ENCODE data around the gene ZCCHC8.

The ZCCHC8 gene

DNA sequence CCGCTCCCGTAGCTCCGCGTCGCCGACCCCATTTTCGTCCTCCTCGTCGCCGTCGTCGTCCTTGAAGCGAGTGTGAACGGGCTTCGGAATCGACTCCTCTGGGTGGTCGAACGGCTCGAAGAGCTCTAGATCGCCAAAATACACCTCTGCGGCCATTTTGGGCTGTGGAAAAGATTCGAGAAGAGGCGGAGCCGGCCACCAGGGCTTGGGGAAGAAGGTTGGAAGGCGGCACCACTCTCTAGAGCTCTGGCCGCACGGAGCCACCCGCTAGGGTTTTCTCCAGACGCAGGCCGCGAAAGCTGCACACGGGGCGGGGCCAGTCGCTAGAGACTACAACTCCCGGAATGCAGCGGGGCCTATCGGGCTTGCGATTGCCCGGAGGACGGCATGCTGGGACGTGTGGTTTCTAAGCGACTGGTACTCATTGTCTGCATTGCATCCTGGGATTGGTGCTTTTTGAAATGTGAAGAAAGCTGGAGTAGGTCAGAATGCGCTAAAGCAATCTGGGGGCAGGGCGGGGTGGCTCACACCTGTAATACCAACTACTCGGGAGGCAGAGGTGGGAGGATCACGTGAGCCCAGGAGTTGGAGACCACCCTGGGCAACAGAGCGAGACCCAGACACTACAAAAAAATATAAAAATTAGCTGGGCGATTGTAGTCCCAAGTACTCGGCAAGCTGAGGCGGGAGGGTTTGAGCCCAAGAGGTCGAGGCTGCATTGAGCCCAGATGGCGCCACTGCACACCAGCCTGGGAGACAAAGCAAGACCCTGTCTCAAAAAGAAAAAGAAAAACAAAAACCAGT lies at the start of gene ZCCHC8:
ZCCHC8 (minus strand) TSS at position 248 of the 804 bp plus-strand sequence; CDS start at position 156, 92 bp downstream.
- peak; percentile 93 to 96 for DNase-seq (ENCODE audit: low read depth in 1 of 2, low spot score in 1 of 2)

DNA sequence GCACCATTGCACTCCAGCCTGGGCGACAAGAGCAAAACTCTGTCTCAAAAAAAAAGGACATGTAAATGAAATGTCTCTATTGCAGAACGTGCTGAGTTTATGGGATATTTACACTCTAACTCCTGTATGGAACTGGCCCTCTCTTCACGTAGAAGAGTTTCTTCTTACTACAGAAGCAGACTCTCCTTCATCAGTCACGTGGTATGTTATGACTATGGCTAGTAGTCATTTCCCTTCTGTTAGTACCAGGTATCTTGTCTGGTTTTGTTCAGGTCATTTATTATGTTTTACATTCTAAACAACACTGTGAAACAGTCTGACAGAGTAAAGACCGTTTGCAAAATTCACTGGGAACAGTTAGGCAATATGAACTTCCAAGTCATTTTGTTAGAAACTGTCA lies 46.6 kb upstream of the ZCCHC8 start:
- no peak for DNase-seq (ENCODE audit: low read depth in 1 of 2, low spot score in 1 of 2)

DNA sequence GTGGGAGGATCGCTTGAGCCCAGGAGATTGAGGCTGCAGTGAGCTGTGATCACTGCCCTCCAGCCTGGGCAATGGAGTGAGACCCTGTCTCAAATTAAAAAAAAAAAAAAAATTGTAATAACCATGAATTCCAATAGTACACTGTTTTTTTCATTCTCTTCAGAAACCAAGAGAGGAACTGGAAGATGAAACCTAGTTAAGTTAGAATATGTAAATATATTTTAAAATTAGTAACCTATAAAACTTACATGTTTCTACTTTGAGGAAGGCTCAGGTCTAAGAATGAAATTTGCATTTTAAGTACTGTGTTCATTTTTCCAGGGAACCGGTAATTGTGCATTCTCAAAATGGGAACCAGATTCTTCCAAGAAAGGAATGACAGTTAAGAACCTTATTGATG lies 45.1 kb upstream of the ZCCHC8 start:
- DNase-seq (ENCODE audit: low read depth in 1 of 2, low spot score in 1 of 2), result no peak

DNA sequence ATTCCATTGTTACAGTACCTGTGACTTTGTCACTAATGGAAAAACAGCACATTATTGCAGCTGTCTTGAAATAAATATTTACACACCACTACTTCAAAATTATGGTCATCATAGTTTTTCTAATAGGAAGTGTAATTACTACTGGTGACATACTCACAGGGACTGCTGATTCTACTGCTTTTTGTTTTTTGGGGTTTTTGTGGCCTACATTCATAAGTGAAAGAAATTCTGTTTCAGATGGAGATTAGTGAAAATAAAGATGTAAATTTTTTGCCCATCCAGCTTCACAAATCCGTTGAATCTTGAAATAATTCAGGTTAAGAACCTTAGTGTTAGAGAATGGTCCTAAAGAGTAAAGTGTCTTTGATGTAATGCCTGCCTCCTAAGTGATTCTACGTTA lies 43.8 kb upstream of the ZCCHC8 start:
- DNase-seq (ENCODE audit: low read depth in 1 of 2, low spot score in 1 of 2), result no peak

DNA sequence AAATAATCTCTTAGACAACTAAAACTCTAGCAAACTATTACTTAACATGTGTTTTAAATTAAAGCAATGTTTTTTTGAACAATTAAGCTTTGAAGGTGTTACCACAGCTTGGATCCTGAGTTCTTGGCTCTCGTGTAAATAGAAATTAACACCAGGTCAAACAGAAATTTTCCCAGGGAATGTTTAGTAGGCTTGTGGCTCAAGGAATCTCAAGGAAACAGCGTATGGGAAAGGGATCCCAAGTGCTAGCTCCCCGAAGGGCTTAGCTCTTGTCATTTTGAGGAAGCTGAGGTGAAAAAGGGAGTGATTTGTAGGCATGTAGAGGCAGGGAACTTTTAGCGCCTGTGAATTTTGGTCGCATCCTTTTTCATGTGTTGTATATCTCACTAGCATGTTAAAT lies 37.8 kb upstream of the ZCCHC8 start:
- DNase-seq (ENCODE audit: low read depth in 1 of 2, low spot score in 1 of 2), result no peak

DNA sequence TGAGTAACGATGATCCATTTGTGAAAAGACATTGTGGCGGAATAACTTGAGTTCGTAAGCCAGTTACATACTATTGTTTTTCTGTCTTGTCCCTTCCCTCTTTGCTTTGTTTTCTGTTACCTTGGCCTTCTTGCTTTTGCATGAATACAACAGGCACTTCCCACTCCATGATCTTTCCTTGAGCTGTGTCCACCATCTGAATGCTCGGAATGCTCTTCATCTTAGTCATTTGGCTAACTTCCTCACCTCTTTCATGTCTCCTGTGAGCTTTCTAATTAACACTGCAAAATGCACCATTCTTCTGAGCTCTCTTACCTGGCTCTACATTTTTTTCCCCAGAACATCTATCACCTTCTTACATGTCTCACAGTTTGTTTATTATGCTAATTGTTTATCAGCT lies 36.3 kb upstream of the ZCCHC8 start:
- no peak for DNase-seq (ENCODE audit: low read depth in 1 of 2, low spot score in 1 of 2)

DNA sequence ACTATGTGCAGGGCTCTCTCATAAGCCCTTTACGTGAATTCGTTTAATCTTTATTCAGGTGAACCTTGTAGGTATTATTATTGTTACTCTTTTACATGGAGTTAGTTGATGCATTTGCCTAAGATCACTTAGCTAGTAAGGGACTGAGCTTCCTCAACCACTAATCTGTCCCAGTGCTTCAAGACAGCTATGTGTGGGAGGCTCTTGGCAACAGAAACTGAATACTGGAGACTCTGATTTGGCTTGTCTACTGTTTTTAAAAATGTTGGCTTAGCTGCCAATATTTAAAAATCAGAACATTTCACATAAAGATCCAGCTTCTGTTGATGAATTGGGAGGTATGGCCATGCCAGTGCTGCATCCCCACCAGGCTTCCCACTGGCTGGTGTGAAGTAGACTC lies 33.1 kb upstream of the ZCCHC8 start:
- DNase-seq (ENCODE audit: low read depth in 1 of 2, low spot score in 1 of 2), result no peak

DNA sequence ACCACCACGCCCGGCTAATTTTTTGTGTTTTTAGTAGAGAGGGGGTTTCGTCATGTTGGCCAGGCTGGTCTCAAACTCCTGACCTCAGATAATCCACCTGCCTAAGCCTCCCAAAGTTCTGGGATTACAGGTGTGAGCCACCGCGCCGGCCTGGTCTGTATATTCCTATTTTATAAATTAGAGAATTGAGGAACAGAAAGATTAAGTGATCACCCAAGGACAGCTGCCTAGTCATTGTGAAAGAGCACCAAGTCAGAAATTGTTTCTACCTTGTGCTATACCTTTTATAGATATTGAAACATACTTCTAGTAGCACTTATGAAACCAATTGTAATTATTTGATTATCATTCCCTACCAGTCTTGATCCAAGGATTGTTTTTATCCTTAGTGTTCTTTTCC lies 28.3 kb upstream of the ZCCHC8 start:
- DNase-seq (ENCODE audit: low read depth in 1 of 2, low spot score in 1 of 2), result no peak

DNA sequence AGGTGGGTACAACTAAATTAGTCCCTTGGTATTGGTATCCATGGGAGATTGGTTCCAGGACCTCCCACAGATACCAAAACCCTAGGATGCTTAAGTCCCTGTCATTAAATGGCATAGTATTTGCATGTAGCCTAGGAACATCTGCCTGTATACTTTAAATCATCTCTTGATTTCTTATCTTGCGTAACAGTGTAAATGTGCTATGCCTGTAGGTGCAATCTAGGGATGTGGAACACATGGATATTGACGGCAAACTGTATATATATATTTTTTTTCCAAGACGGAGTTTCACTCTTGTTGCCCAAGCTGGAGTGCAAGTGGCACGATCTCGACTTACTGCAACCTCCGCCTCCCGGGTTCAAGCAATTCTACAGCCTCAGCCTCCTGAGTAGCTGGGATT lies 27.9 kb upstream of the ZCCHC8 start:
- DNase-seq (ENCODE audit: low read depth in 1 of 2, low spot score in 1 of 2), result no peak

DNA sequence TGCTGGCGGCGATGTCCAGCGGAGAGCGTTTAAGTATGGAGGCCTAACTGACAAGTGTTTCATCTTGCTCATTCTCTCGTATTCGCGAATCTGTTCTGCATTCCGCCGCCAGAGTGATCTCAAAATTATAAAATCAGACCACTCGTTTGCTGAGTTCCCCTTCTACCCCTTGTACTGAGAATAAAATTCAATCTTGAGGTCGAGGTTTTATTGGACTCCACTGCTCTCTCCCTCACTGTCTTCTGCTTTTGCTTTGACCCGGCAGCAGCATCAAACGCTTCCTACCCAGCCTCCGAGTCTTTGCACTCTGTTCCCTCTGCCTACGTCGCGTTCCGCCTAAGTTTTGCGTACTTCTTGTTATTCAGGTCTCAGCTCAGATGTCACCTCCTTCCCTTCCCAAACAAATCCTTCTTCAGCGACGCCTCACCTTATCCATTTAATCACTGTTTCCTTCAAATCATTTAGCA lies 26.8 kb upstream of the ZCCHC8 start:
- peak in 1 of 2 donors; percentile 28 for DNase-seq (ENCODE audit: low read depth in 1 of 2, low spot score in 1 of 2)

DNA sequence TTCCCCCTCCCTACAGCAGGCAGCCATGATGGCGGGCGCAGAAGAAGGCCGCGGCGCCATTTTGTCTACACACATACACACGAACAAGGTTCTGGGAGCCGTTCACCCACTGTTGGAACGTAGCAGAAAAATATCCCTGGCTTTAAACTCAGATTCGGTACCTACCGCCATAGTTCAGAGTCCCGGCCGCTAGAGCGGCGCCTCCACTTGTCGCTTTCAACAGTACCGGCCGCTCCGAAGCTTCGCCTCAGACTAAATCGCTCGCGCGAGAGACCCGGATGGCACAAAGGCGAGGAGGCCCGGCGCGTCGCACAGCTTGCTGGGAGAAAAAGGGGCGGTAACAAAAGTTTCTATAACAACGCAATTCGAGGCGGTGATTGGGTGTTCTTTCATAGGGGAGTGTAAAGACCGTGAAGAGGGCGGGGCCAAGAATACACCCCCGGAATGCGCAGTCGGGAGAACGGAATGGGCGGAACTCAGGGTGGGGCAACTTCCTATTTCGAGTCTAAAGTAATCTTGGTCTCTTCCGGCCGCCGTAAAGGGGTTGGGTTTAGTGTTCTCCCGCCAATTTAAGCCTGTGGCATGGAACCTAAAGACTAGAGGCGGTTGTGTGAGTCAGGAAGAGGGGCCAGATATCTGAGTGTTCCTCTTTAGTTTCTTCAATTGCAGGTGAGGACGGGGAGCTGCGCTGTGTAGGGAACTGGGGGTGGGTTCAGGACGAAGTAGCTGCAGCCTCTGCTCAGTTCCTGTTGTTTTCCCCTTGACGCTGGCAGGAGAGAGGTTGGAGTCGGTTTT lies 26.1 kb upstream of the ZCCHC8 start, which contains the start of the genes KNTC1 and RSRC2:
KNTC1 (plus strand) TSS at position 567 of the 795 bp plus-strand sequence. CDS start 2,815 bp downstream, outside the sequence.
RSRC2 (minus strand) TSS at position 254 of the 795 bp plus-strand sequence; CDS start at position 171, 83 bp downstream.
- DNase-seq (ENCODE audit: low read depth in 1 of 2, low spot score in 1 of 2), result peak; percentile 82 to 99

DNA sequence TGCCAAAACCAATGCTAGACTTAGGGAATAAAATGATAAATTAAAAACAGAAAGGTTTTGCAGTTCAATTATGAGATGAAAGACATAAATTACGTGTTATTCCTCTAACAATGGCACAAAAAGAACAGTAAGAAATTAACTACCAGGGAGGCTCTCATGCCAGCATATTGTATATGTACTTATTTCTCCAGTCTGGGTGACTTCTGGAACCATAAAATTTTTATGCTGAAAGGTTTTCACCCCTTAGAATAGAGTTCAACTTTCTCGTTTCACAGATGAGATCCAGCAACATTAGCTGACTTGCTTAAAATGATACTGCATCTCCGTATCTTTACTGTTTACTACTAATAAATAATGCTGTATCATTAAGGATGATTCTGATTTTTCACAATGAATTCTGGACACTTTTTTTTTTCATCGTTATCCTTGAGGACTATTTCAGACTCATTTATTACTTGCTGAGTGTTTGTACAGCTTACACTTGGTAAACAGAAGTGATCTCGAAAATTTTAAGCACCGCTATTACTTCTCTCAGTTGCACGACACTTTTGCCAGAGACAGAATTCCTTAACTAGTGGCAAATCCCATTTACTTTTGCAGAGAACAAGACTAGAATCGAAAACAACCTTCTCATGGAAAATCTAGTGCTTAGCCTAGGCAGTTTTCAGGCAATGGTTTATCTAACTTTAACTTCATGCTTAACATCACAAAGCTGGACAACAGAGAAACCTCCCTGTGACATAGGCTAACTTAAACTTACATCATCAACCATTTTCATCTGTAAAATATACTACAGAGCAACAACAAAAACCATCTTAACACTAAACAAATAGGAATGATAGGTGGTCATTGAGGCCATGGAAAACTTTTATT lies 23.4 kb upstream of the ZCCHC8 start:
- DNase-seq (ENCODE audit: low read depth in 1 of 2, low spot score in 1 of 2), result no peak

DNA sequence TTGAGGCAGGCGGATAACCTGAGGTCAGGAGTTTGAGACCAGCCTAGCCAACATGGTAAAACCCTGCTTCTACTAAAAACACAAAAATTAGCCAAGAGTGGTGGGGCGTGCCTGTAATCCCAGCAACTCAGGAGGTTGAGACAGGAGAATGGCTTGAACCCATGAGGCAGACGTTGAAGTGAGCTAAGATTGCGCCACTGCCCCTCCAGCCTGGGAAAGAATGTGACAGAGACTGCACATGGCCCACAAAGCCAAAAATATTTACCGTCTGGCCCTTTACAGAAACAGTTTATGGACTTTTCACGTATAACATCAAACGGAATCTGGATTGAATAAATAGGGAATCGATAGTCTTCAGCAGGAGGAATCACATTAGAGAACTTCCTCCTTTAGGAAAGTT lies 22.5 kb upstream of the ZCCHC8 start:
- no peak for DNase-seq (ENCODE audit: low read depth in 1 of 2, low spot score in 1 of 2)

DNA sequence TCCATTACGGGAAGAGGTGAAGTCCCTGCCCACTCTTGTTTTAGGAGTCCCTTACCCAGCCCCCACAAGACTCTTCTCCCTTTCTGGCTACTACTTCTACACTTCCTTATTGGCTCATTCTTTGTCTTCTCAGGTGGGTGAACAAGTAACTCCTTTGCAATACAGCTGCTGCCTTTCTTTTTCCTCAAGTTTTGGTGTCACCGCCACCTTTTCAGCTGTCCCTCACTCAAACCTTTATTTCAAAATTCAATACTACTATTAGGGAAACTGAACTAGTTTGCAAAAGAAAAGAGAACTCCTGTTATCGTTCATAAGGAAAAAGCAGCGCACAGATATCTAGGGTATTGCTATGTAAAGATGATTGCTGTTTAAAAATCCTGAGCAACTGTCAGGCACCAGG lies 19.9 kb upstream of the ZCCHC8 start:
- DNase-seq (ENCODE audit: low read depth in 1 of 2, low spot score in 1 of 2), result no peak

DNA sequence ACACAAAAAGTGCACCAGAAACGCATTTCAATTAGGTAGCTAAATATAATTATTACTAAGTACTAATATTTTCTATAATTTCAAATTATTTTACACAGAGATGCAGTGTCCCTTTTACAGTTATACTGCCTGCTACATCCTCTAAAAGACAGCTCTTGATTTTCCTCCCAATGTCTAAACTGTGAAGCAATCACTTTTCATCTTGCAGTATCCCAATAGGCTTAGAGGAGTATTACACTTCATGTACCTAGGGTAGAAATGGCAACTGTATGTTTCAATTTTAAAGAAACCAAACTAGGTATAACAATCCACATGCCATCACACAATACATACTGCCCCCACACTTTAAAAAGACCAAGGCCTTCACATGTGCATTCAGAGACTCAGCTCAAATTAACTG lies 18.7 kb upstream of the ZCCHC8 start:
- no peak for DNase-seq (ENCODE audit: low read depth in 1 of 2, low spot score in 1 of 2)

DNA sequence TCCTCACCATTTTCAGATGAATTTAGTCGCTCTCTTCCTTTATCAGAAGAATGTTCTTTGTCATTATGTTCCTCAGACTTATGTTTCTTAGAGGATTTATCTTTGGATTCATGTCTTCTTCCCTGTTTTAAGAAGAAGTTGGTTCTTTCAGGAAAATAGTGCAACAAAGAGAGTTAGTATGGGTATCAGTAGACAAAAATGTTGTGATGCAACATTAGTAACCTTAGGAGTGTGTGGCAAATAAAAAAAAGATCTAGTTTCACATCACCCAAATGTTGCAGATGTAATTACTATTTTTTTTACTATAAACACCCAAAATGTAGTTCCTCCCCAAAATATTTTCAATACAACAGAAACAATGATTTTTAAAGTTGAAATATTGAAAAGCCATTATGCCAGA lies 18.2 kb upstream of the ZCCHC8 start:
- no peak for DNase-seq (ENCODE audit: low read depth in 1 of 2, low spot score in 1 of 2)

DNA sequence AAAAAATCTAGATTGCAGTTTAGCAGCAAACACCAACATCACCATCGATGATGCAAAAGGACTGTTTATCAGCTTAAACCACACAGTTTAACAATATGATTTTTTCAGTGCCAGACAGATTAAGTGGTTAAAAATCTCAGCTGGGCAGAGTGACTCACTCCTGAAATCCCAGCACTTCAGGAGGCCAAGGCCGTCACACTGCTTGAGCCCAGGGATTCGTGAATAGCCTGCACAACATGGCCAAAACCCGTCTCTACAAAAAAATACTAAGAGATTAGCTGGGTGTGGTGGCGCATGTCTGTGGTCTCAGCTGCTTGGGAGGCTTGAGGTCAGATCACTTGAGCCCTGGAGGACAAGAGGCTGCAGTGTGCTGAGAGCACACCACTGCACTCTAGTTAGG lies 17.1 kb upstream of the ZCCHC8 start:
- no peak for DNase-seq (ENCODE audit: low read depth in 1 of 2, low spot score in 1 of 2)

DNA sequence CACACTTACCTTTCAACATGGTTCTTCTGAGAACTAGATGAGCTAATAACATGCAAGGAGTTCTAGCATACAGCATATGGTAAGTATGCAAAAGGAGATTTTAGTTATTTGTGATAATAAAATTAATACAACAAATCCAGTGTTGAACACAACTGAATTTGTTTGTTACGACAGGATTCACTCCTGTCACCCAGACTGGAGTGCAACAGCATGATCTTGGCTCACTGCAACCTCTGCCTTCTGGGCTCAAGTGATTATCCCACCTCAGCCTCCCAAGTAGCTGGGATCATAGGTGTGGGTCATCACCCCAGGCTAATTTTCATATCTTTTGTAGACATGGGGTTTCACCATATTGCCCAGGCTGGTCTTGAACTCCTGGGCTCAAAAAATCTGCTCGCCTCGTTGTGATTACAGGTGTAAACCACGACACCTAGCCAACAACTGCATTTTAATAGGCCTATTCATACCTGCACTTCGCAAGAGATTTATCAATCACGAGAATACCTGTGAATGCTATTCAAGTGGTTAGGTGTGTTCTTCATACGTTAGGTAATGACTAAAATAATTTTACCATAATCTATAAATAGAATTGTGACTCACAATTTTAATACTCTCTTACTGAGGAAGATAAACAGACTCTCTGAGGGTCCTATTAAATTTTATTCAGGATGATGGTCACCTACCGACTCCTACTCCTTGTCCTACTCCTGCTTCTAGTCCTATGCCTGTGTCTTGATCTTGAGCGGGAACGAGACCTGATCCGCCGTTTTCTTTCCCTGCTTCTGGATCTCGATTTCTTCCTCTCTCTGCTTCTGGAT lies 16.0 kb upstream of the ZCCHC8 start:
- no peak for DNase-seq (ENCODE audit: low read depth in 1 of 2, low spot score in 1 of 2)

DNA sequence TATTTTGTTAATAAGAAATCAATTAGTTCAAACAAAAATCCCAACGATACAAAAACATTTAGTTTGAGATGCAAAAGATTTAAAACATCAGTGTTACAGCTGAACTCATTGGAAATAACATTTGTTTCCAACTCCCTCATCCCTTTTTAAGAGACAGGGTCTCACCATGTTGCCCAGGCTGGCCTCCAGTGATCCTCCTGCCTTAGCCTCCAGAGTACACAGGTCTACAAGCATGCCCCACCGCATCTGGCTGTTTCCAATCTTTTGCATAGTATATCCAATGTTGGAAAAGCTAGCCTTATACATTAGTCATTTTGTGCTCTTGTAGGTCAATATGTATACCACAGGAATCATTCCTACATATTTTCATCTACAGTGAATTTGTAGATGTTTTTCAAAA lies 14.5 kb upstream of the ZCCHC8 start:
- DNase-seq (ENCODE audit: low read depth in 1 of 2, low spot score in 1 of 2), result no peak

DNA sequence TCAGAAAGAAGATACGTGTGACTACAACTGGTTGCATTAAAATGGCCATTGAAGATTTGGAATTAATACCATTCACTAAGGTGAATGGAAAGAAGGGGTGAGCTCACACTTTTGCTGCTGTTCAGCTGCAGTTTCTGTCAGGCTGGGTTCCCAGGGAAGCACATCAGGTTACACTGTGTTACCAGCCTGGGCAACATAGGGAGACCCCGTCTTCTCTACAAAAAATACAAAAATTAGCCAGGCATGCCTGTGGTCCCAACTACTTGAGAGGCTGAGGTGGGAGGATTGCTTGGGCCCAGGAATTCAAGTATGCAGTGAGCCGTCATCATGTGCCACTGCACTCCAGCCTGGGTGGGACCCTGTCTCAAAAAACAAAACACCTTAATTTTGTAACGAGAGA lies 12.9 kb upstream of the ZCCHC8 start:
- DNase-seq (ENCODE audit: low read depth in 1 of 2, low spot score in 1 of 2), result no peak

Data from activated CD4-positive, alpha-beta T cell treated with anti-CD3 and anti-CD28 coated beads, Interleukin-2, amount 50 U/mL, for 24 hours (primary cell).